HEK293 (cell line): ENCODE data around the gene ADH6.

Source experiments
- CTCF ChIA-PET: fragments of 350-600 bp; formaldehyde crosslinking; extraction: SDS; loops from one replicate; lab custom pipeline; 2021; ENCODE audit warnings: antibody characterized with exemption; lab: Yijun Ruan, JAX
- POLR2A ChIA-PET: fragments of 300-600 bp; formaldehyde crosslinking; extraction: SDS; loops from one replicate; lab custom pipeline; 2020; ENCODE audit warnings: antibody characterized with exemption, inconsistent platforms; lab: Yijun Ruan, JAX
- H3K27ac ChIP-seq: fragments of 200-500 bp; sonication (Bioruptor generic); 2 replicates; pipeline ENCODE4 v1.5.1; 2014; ENCODE audit warnings: low read depth, low read length, control low read depth, inconsistent platforms; ENCODE audit errors: extremely low read depth
- H3K36me3 ChIP-seq, 2 experiments: fragments of 200-500 bp in 1 of 2; sonication (Bioruptor generic) in 1 of 2; 1 replicate in 1 of 2; 2 replicates in 1 of 2; pipeline ENCODE4 v1.5.1; 2014 to 2017; ENCODE audit warnings: inconsistent platforms in 2 of 2, low read length in 2 of 2; ENCODE audit not compliant: control insufficient read depth in 2 of 2, insufficient read depth in 1 of 2
- H3K4me1 ChIP-seq: fragments of 200-500 bp; sonication (Bioruptor generic); 2 replicates; pipeline ENCODE4 v1.5.1; 2014; ENCODE audit warnings: mild to moderate bottlenecking, low read length, inconsistent platforms; ENCODE audit not compliant: control insufficient read depth, insufficient read depth
- H3K4me3 ChIP-seq: 2 replicates; pipeline ENCODE4 v1.5.1; 2011; ENCODE audit warnings: low read depth, mild to moderate bottlenecking, control low read depth, low read length, moderate library complexity
- H3K9me3 ChIP-seq: fragments of 200-500 bp; sonication (Bioruptor generic); 2 replicates; pipeline ENCODE4 v1.5.1; 2014; ENCODE audit warnings: low read depth, low read length, inconsistent platforms; ENCODE audit not compliant: control insufficient read depth, insufficient read depth
- HOXA7 ChIP-seq: sonication (generic); formaldehyde crosslinking; IDR thresholded peaks from 2 replicates; pipeline ENCODE4 v1.8.1; 2022; ENCODE audit warnings: missing genetic modification reagents, borderline replicate concordance
- OVOL3 ChIP-seq: fragments of 450-650 bp; formaldehyde crosslinking; IDR thresholded peaks from 2 replicates; pipeline ENCODE4 v1.5.1; 2016; ENCODE audit warnings: missing biosample characterization, missing genetic modification characterization
- SCRT1 ChIP-seq: fragments of 450-650 bp; formaldehyde crosslinking; IDR thresholded peaks from 2 replicates; pipeline ENCODE4 v1.5.1; 2016; ENCODE audit warnings: missing biosample characterization, missing genetic modification characterization, borderline replicate concordance
- SP3 ChIP-seq: fragments of 450-650 bp; formaldehyde crosslinking; IDR thresholded peaks from 2 replicates; pipeline ENCODE4 v1.5.1; 2016; ENCODE audit warnings: missing biosample characterization, missing genetic modification characterization
- ZBTB17 ChIP-seq: fragments of 450-650 bp; formaldehyde crosslinking; IDR thresholded peaks from 2 replicates; pipeline ENCODE4 v1.5.1; 2016; ENCODE audit warnings: missing biosample characterization, missing genetic modification characterization
- ZIC2 ChIP-seq: fragments of 450-650 bp; formaldehyde crosslinking; IDR thresholded peaks from 2 replicates; pipeline ENCODE4 v1.5.1; 2016; ENCODE audit warnings: missing biosample characterization, missing genetic modification characterization
- ZNF114 ChIP-seq: fragments of 450-650 bp; formaldehyde crosslinking; IDR thresholded peaks from 2 replicates; pipeline ENCODE4 v1.5.0; 2017; ENCODE audit warnings: missing biosample characterization, missing genetic modification characterization
- ZNF140 ChIP-seq: fragments of 450-650 bp; formaldehyde crosslinking; IDR thresholded peaks from 2 replicates; pipeline ENCODE4 v1.5.1; 2016; ENCODE audit warnings: missing biosample characterization, missing genetic modification characterization
- ZNF416 ChIP-seq: fragments of 450-650 bp; formaldehyde crosslinking; IDR thresholded peaks from 2 replicates; pipeline ENCODE4 v1.5.1; 2016; ENCODE audit warnings: missing biosample characterization, missing genetic modification characterization
- ZNF549 ChIP-seq: fragments of 450-650 bp; IDR thresholded peaks from 2 replicates; pipeline ENCODE4 v1.5.1; 2018; ENCODE audit warnings: missing biosample characterization, missing genetic modification characterization, mild to moderate bottlenecking, inconsistent platforms, moderate library complexity
- ZNF792 ChIP-seq: fragments of 450-650 bp; formaldehyde crosslinking; IDR thresholded peaks from 2 replicates; pipeline ENCODE4 v1.5.1; 2016; ENCODE audit warnings: missing biosample characterization, missing genetic modification characterization
- ZNF830 ChIP-seq: fragments of 450-650 bp; IDR thresholded peaks from 2 replicates; pipeline ENCODE4 v1.5.0; 2018; ENCODE audit warnings: missing biosample characterization, missing genetic modification characterization, low read depth, mild to moderate bottlenecking, moderate library complexity
- ZSCAN30 ChIP-seq: fragments of 450-650 bp; IDR thresholded peaks from 2 replicates; pipeline ENCODE4 v1.5.1; 2018; ENCODE audit warnings: missing biosample characterization, mild to moderate bottlenecking, missing genetic modification characterization, moderate library complexity
- ZXDB ChIP-seq: fragments of 450-650 bp; formaldehyde crosslinking; IDR thresholded peaks from 2 replicates; pipeline ENCODE4 v1.5.1; 2016; ENCODE audit warnings: missing biosample characterization, missing genetic modification characterization
- TF ChIP-seq, protein P1 (sequence below): fragments of 450-650 bp; formaldehyde crosslinking; IDR thresholded peaks from 2 replicates; pipeline ENCODE4 v1.5.1; 2016; ENCODE audit warnings: missing biosample characterization, missing genetic modification characterization, low read depth
- TF ChIP-seq, protein P2 (sequence below): fragments of 450-650 bp; formaldehyde crosslinking; IDR thresholded peaks from 2 replicates; pipeline ENCODE4 v1.5.1; 2016; ENCODE audit warnings: missing biosample characterization, missing genetic modification characterization
- TF ChIP-seq, protein P3 (sequence below): fragments of 450-650 bp; formaldehyde crosslinking; IDR thresholded peaks from 2 replicates; pipeline ENCODE4 v1.5.1; 2016; ENCODE audit warnings: missing biosample characterization, missing genetic modification characterization
- TF ChIP-seq, protein P4 (sequence below): fragments of 450-650 bp; formaldehyde crosslinking; IDR thresholded peaks from 2 replicates; pipeline ENCODE4 v1.5.1; 2017; ENCODE audit warnings: missing biosample characterization, missing genetic modification characterization
- TF ChIP-seq, protein P5 (sequence below): fragments of 450-650 bp; formaldehyde crosslinking; IDR thresholded peaks from 2 replicates; pipeline ENCODE4 v1.5.1; 2016; ENCODE audit warnings: missing biosample characterization, missing genetic modification characterization, borderline replicate concordance
- TF ChIP-seq, protein P6 (sequence below): fragments of 450-650 bp; formaldehyde crosslinking; IDR thresholded peaks from 2 replicates; pipeline ENCODE4 v1.5.1; 2017; ENCODE audit warnings: missing biosample characterization, missing genetic modification characterization

Gene ADH6

DNA sequence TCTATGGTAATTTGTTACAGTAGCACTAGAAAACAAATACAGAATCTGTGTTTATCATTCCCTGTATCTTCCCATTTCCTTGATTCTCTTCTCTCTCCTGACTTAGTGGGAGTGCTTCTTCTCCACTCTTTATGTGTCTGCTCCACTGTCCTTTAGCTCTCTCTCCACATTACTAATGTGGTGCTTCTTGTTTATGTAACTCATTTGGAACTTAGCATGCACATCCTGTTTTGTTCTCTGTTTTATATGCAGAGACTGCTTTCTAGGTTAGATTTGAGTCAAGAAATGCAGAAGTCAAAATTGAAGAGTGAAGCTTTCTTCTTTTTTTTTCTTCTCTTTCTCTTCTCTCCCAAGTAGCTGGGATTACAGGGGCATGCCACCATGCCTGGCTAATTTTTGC lies 45.9 kb upstream of the ADH6 start (continued):
- TF ChIP-seq, protein P1, sequence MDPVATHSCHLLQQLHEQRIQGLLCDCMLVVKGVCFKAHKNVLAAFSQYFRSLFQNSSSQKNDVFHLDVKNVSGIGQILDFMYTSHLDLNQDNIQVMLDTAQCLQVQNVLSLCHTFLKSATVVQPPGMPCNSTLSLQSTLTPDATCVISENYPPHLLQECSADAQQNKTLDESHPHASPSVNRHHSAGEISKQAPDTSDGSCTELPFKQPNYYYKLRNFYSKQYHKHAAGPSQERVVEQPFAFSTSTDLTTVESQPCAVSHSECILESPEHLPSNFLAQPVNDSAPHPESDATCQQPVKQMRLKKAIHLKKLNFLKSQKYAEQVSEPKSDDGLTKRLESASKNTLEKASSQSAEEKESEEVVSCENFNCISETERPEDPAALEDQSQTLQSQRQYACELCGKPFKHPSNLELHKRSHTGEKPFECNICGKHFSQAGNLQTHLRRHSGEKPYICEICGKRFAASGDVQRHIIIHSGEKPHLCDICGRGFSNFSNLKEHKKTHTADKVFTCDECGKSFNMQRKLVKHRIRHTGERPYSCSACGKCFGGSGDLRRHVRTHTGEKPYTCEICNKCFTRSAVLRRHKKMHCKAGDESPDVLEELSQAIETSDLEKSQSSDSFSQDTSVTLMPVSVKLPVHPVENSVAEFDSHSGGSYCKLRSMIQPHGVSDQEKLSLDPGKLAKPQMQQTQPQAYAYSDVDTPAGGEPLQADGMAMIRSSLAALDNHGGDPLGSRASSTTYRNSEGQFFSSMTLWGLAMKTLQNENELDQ (tag by site-specific recombination): no peak
- TF ChIP-seq, protein P2, sequence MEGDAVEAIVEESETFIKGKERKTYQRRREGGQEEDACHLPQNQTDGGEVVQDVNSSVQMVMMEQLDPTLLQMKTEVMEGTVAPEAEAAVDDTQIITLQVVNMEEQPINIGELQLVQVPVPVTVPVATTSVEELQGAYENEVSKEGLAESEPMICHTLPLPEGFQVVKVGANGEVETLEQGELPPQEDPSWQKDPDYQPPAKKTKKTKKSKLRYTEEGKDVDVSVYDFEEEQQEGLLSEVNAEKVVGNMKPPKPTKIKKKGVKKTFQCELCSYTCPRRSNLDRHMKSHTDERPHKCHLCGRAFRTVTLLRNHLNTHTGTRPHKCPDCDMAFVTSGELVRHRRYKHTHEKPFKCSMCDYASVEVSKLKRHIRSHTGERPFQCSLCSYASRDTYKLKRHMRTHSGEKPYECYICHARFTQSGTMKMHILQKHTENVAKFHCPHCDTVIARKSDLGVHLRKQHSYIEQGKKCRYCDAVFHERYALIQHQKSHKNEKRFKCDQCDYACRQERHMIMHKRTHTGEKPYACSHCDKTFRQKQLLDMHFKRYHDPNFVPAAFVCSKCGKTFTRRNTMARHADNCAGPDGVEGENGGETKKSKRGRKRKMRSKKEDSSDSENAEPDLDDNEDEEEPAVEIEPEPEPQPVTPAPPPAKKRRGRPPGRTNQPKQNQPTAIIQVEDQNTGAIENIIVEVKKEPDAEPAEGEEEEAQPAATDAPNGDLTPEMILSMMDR (tag by site-specific recombination): no peak
- TF ChIP-seq ZXDB (tag by site-specific recombination) (no peak), ZSCAN30 (tag by site-specific recombination) (no peak), SCRT1 (tag by site-specific recombination) (no peak)
- TF ChIP-seq, protein P3, sequence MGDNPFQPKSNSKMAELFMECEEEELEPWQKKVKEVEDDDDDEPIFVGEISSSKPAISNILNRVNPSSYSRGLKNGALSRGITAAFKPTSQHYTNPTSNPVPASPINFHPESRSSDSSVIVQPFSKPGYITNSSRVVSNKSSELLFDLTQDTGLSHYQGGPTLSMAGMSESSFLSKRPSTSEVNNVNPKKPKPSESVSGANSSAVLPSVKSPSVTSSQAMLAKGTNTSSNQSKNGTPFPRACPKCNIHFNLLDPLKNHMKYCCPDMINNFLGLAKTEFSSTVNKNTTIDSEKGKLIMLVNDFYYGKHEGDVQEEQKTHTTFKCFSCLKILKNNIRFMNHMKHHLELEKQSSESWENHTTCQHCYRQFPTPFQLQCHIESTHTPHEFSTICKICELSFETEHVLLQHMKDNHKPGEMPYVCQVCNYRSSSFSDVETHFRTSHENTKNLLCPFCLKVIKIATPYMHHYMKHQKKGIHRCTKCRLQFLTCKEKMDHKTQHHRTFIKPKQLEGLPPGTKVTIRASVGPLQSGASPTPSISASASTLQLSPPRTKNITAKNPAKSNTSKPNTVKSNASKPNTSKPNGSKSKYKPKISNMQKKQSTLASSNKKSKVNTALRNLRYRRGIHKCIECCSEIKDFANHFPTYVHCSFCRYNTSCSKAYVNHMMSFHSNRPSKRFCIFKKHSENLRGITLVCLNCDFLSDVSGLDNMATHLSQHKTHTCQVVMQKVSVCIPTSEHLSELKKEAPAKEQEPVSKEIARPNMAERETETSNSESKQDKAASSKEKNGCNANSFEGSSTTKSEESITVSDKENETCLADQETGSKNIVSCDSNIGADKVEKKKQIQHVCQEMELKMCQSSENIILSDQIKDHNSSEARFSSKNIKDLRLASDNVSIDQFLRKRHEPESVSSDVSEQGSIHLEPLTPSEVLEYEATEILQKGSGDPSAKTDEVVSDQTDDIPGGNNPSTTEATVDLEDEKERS (tag by site-specific recombination): no peak

DNA sequence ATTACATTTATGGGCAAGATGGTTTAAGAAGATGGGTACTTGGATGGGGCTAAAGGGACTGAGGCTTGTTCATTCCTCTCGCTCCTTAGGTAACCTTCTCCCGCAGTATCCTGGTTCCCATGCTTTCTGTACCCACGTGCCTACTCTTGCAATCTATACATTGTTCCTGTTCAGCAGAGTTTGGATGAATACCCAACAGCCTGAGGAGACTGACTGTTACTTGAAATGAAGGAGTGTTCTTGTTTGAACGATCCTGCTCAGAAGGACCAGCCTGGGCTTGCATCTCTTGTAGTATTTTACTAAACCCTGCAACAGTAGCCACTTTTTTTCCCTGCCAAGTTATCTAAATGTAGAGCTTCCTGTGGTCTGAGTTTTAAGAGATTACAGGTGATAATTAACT lies 33.7 kb upstream of the ADH6 start:
- Histone ChIP-seq H3K9me3 (no peaks in the 10 kb centered on the region), H3K4me3 (no peak overlapping the region), H3K27ac (no peak overlapping the region), H3K4me1 (no peaks in the 10 kb centered on the region), H3K36me3 (no peaks in the 10 kb centered on the region)
- ChIA-PET CTCF (interaction anchor here (0.6 kb wide), 1 partner anchor 89 kb away, joined by 4 read pairs; no protein-coding TSS in a partner anchor), POLR2A (no interaction called here)
- TF ChIP-seq HOXA7 (CRISPR knock-in tag) (no peak), ZNF114 (tag by site-specific recombination) (no peak), OVOL3 (no peak), ZNF792 (tag by site-specific recombination) (no peak), SP3 (tag by site-specific recombination) (no peak), ZNF549 (no peak), ZBTB17 (tag by site-specific recombination) (no peak), ZIC2 (tag by site-specific recombination) (no peak), ZNF830 (tag by site-specific recombination) (no peak), ZNF140 (tag by site-specific recombination) (no peak), ZNF416 (tag by site-specific recombination) (no peak)
- TF ChIP-seq, protein P4, sequence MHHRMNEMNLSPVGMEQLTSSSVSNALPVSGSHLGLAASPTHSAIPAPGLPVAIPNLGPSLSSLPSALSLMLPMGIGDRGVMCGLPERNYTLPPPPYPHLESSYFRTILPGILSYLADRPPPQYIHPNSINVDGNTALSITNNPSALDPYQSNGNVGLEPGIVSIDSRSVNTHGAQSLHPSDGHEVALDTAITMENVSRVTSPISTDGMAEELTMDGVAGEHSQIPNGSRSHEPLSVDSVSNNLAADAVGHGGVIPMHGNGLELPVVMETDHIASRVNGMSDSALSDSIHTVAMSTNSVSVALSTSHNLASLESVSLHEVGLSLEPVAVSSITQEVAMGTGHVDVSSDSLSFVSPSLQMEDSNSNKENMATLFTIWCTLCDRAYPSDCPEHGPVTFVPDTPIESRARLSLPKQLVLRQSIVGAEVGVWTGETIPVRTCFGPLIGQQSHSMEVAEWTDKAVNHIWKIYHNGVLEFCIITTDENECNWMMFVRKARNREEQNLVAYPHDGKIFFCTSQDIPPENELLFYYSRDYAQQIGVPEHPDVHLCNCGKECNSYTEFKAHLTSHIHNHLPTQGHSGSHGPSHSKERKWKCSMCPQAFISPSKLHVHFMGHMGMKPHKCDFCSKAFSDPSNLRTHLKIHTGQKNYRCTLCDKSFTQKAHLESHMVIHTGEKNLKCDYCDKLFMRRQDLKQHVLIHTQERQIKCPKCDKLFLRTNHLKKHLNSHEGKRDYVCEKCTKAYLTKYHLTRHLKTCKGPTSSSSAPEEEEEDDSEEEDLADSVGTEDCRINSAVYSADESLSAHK: no peak
- TF ChIP-seq, protein P2 (tag by site-specific recombination): no peak
- TF ChIP-seq, protein P5, sequence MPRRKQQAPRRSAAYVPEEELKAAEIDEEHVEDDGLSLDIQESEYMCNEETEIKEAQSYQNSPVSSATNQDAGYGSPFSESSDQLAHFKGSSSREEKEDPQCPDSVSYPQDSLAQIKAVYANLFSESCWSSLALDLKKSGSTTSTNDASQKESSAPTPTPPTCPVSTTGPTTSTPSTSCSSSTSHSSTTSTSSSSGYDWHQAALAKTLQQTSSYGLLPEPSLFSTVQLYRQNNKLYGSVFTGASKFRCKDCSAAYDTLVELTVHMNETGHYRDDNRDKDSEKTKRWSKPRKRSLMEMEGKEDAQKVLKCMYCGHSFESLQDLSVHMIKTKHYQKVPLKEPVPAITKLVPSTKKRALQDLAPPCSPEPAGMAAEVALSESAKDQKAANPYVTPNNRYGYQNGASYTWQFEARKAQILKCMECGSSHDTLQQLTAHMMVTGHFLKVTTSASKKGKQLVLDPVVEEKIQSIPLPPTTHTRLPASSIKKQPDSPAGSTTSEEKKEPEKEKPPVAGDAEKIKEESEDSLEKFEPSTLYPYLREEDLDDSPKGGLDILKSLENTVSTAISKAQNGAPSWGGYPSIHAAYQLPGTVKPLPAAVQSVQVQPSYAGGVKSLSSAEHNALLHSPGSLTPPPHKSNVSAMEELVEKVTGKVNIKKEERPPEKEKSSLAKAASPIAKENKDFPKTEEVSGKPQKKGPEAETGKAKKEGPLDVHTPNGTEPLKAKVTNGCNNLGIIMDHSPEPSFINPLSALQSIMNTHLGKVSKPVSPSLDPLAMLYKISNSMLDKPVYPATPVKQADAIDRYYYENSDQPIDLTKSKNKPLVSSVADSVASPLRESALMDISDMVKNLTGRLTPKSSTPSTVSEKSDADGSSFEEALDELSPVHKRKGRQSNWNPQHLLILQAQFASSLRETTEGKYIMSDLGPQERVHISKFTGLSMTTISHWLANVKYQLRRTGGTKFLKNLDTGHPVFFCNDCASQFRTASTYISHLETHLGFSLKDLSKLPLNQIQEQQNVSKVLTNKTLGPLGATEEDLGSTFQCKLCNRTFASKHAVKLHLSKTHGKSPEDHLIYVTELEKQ (tag by site-specific recombination): no peak
- TF ChIP-seq, protein P6, sequence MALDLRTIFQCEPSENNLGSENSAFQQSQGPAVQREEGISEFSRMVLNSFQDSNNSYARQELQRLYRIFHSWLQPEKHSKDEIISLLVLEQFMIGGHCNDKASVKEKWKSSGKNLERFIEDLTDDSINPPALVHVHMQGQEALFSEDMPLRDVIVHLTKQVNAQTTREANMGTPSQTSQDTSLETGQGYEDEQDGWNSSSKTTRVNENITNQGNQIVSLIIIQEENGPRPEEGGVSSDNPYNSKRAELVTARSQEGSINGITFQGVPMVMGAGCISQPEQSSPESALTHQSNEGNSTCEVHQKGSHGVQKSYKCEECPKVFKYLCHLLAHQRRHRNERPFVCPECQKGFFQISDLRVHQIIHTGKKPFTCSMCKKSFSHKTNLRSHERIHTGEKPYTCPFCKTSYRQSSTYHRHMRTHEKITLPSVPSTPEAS (tag by site-specific recombination): no peak
